Suprapubic skin (tissue), 4 donors: ENCODE measurements around the gene MTMR12. TPM values are rescaled to one million over a fixed set of nuclear protein-coding genes. Genes with fewer than 3 reads are reported as not detected.

Experiments used
- DNase-seq, 2 donors: peaks; one replicate each; pipeline ENCODE4 v3.0.0-alpha.2; 2019; ENCODE audit warnings: low spot score in 2 of 2
- H3K27ac ChIP-seq: fragments of 200-600 bp; sonication (generic); one replicate; pipeline ENCODE4 v1.5.1; 2019
- H3K27me3 ChIP-seq: fragments of 200-600 bp; sonication (generic); one replicate; pipeline ENCODE4 v1.5.1; 2019
- H3K36me3 ChIP-seq: fragments of 200-600 bp; sonication (generic); one replicate; pipeline ENCODE4 v1.5.1; 2019
- H3K4me1 ChIP-seq: fragments of 200-600 bp; sonication (generic); one replicate; pipeline ENCODE4 v1.5.1; 2019
- H3K4me3 ChIP-seq: fragments of 200-600 bp; sonication (generic); one replicate; pipeline ENCODE4 v1.5.1; 2019; ENCODE audit warnings: mild to moderate bottlenecking
- H3K9me3 ChIP-seq: fragments of 200-600 bp; sonication (generic); one replicate; pipeline ENCODE4 v1.5.1; 2019
- CTCF ChIP-seq, 2 donors: fragments of 200-600 bp in 1 of 2; fragments of 450-650 bp in 1 of 2; sonication (generic) in 1 of 2; IDR thresholded peaks; one replicate each; pipeline ENCODE4 v1.5.1; 2016 to 2019; ENCODE audit warnings: antibody characterized with exemption in 2 of 2, mild to moderate bottlenecking in 1 of 2, moderate library complexity in 1 of 2
- EP300 ChIP-seq: sonication (generic); formaldehyde crosslinking; IDR thresholded peaks from one replicate; pipeline ENCODE4 v1.6.1; 2017; ENCODE audit warnings: antibody characterized with exemption
- POLR2A ChIP-seq, 2 donors: fragments of 450-650 bp; IDR thresholded peaks; one replicate each; pipeline ENCODE4 v1.6.1; 2017; ENCODE audit warnings: antibody characterized with exemption in 2 of 2, mild to moderate bottlenecking in 2 of 2, moderate library complexity in 2 of 2
- POLR2AphosphoS5 ChIP-seq, 3 donors: sonication (generic); formaldehyde crosslinking; IDR thresholded peaks; one replicate each; pipeline ENCODE4 v1.6.1; 2017; ENCODE audit warnings: antibody characterized with exemption in 3 of 3
- WGBS: methylation state at CpG from one replicate; pipeline ENCODE4 v1.1.5; 2018; 5-methylcytosine and 5-hydroxymethylcytosine counted together
- total RNA-seq, 4 donors: library from RNA; depleted of rRNA; stranded (reverse); fragments of >200 nt; gene quantifications; one replicate each; pipeline ENCODE4 v1.1.0, GENCODE V29; 2016

The MTMR12 gene
- total RNA-seq, 4 donors from 2014 or later: 28.1 to 43.6 (median 40.6) TPM

- TF ChIP-seq CTCF (IDR thresholded peaks at IDR 0.05): no peak
- TF ChIP-seq POLR2A (IDR thresholded peaks at IDR 0.05): no peak
- TF ChIP-seq POLR2AphosphoS5 (IDR thresholded peaks at IDR 0.05): no peak
- no peak for TF ChIP-seq EP300
- WGBS: 79% methylated on average over 1 of the region's 1 CpG
- peaks cover 30% of the 10 kb centered on the region for H3K4me1 ChIP-seq
- DNase-seq: no peak
- no peaks in the 10 kb centered on the region for H3K9me3 ChIP-seq
- H3K27ac ChIP-seq: no peak overlapping the region
- H3K36me3 ChIP-seq: peaks cover 70% of the 10 kb centered on the region
- no peaks in the 10 kb centered on the region for H3K27me3 ChIP-seq
- H3K4me3 ChIP-seq: no peak overlapping the region
These were observed 53.7 kb downstream of the MTMR12 start for GRCh38 chr5:32259033-32259432.

- no peak for DNase-seq
- 100% methylated on average over 3 of the region's 3 CpGs for WGBS
- H3K4me3 ChIP-seq: no peak overlapping the region
- no peak overlapping the region for H3K27ac ChIP-seq
- H3K9me3 ChIP-seq: no peaks in the 10 kb centered on the region
- no peaks in the 10 kb centered on the region for H3K27me3 ChIP-seq
- H3K4me1 ChIP-seq: peaks cover 30% of the 10 kb centered on the region
- peaks cover 69% of the 10 kb centered on the region for H3K36me3 ChIP-seq
- TF ChIP-seq POLR2AphosphoS5 (IDR thresholded peaks at IDR 0.05) (no peak), CTCF (IDR thresholded peaks at IDR 0.05) (no peak), POLR2A (IDR thresholded peaks at IDR 0.05) (no peak), EP300 (no peak)
These were observed 54.3 kb downstream of the MTMR12 start for GRCh38 chr5:32258424-32258823.

- TF ChIP-seq POLR2A (IDR thresholded peaks at IDR 0.05): no peak
- no peak for TF ChIP-seq EP300
- no peak for TF ChIP-seq POLR2AphosphoS5 (IDR thresholded peaks at IDR 0.05)
- no peak for TF ChIP-seq CTCF (IDR thresholded peaks at IDR 0.05)
These were observed 57.2 kb downstream of the MTMR12 start for GRCh38 chr5:32255540-32255900.

GRCh38 chr5:32254881-32255539 lies 57.7 kb downstream of the MTMR12 start:
- Histone ChIP-seq H3K4me3 (no peak overlapping the region), H3K9me3 (no peaks in the 10 kb centered on the region), H3K36me3 (peaks cover 51% of the 10 kb centered on the region), H3K27ac (peak overlapping the region; percentile 48), H3K4me1 (peaks cover 24% of the 10 kb centered on the region), H3K27me3 (no peaks in the 10 kb centered on the region)
- TF ChIP-seq POLR2A (IDR thresholded peaks at IDR 0.05) (no peak), EP300 (no peak), POLR2AphosphoS5 (IDR thresholded peaks at IDR 0.05) (no peak), CTCF (IDR thresholded peaks at IDR 0.05) (no peak)
- WGBS: 26% methylated on average over 5 of the region's 5 CpGs
- DNase-seq: peak in 1 of 2 donors; percentile 67

More at GRCh38 chr5:32255540-32255900, 57.2 kb downstream of the MTMR12 start:
- Histone ChIP-seq H3K27me3 (no peaks in the 10 kb centered on the region), H3K9me3 (no peaks in the 10 kb centered on the region), H3K4me1 (peaks cover 26% of the 10 kb centered on the region), H3K27ac (peak overlapping the region; percentile 48), H3K36me3 (peaks cover 56% of the 10 kb centered on the region), H3K4me3 (no peak overlapping the region)
- 50% methylated on average over 2 of the region's 2 CpGs for WGBS
- DNase-seq: peak in 1 of 2 donors; percentile 20

- 83% methylated on average over 8 of the region's 8 CpGs for WGBS
- H3K27ac ChIP-seq: no peak overlapping the region
- no peak for TF ChIP-seq EP300
- no peak for TF ChIP-seq POLR2AphosphoS5 (IDR thresholded peaks at IDR 0.05)
- no peak for TF ChIP-seq POLR2A (IDR thresholded peaks at IDR 0.05)
- no peak for TF ChIP-seq CTCF (IDR thresholded peaks at IDR 0.05)
These were observed 60.8 kb downstream of the MTMR12 start for GRCh38 chr5:32251871-32252458.

More at GRCh38 chr5:32251871-32252458, 60.8 kb downstream of the MTMR12 start:
- no peak for DNase-seq
- Histone ChIP-seq H3K4me1 (peaks cover 24% of the 10 kb centered on the region), H3K36me3 (peaks cover 51% of the 10 kb centered on the region), H3K9me3 (no peaks in the 10 kb centered on the region), H3K4me3 (no peak overlapping the region), H3K27me3 (no peaks in the 10 kb centered on the region)
